Kidney epithelial cell (primary cell): ENCODE data around the gene VWA1. TPM values are rescaled to one million over a fixed set of nuclear protein-coding genes. Genes with fewer than 3 reads are reported as not detected.
A peak's percentile ranks its signal among the peaks of the same experiment; 100 is the strongest.
"Not testable (repeated sequence)": the region's sequence is repeated elsewhere in the genome, so short reads cannot be mapped to it uniquely, and the experiment has no call there.

Source experiments
- DNase-seq: peaks from one replicate; pipeline ENCODE4 v3.0.0-alpha.2; 2010; ENCODE audit warnings: low read depth
- H3K27me3 ChIP-seq: 2 replicates; pipeline ENCODE4 v1.6.0; 2011; ENCODE audit warnings: low read length; ENCODE audit not compliant: control insufficient read depth, insufficient read depth
- H3K36me3 ChIP-seq: 2 replicates; pipeline ENCODE4 v1.5.1; 2011; ENCODE audit warnings: low read length; ENCODE audit not compliant: control insufficient read depth, insufficient read depth
- H3K4me3 ChIP-seq: 2 replicates; pipeline ENCODE4 v1.5.1; 2011; ENCODE audit warnings: low read depth, mild to moderate bottlenecking, control low read depth, low read length
- total RNA-seq: library from RNA; depleted of rRNA; stranded (reverse); fragments of >200 nt; gene quantifications from 2 replicates; pipeline ENCODE4 v1.2.3, GENCODE V29; 2015
- TF ChIP-seq, protein P1 (sequence below): IDR thresholded peaks from 2 replicates; pipeline ENCODE4 v1.5.1; 2011; ENCODE audit warnings: mild to moderate bottlenecking, moderate library complexity, low read length, control low read depth, inconsistent platforms; ENCODE audit not compliant: insufficient read depth, poor library complexity, severe bottlenecking

Gene VWA1
- total RNA-seq, 1 donor from 2014 or later: 27.6 TPM

DNA sequence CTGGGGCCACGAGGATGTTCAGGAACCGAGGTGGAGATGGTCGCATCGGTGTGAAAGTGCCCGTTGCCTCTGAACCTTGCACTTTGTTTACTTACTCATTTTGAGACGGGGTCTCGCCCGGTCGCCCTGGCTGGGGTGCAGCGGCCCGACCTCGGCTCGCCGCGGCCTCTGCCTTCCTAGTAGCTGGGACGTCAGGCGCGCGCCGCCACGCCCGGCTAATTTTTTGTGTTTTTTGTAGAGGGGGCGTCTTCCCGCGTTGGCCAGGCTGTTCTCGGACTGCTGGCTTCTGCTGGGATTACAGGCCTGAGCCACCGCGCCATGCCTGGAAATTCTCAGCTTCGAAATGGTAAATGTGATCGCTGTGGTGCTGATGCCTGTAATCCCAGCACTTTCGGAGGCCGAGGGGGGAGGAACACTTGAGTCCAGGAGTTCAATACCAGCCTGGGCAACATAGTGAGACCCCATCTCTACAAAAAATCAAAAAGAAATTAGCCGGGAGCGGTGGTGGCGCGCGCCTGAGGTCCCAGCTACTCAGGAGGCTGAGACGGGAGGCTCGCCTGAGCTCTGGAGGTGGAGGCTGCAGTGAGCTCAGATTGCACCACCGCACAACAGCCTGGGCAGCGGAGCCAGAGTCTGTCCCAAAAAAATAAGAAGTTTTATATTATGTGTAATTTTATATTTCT, 27.7 kb upstream of the VWA1 start:
- TF ChIP-seq, protein P1, sequence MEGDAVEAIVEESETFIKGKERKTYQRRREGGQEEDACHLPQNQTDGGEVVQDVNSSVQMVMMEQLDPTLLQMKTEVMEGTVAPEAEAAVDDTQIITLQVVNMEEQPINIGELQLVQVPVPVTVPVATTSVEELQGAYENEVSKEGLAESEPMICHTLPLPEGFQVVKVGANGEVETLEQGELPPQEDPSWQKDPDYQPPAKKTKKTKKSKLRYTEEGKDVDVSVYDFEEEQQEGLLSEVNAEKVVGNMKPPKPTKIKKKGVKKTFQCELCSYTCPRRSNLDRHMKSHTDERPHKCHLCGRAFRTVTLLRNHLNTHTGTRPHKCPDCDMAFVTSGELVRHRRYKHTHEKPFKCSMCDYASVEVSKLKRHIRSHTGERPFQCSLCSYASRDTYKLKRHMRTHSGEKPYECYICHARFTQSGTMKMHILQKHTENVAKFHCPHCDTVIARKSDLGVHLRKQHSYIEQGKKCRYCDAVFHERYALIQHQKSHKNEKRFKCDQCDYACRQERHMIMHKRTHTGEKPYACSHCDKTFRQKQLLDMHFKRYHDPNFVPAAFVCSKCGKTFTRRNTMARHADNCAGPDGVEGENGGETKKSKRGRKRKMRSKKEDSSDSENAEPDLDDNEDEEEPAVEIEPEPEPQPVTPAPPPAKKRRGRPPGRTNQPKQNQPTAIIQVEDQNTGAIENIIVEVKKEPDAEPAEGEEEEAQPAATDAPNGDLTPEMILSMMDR: no peak
- Histone ChIP-seq H3K27me3 (no peaks in the 10 kb centered on the region), H3K4me3 (peak overlapping the region; percentile 86), H3K36me3 (peaks cover 2% of the 10 kb centered on the region)
- DNase-seq: no peak

- H3K4me3 ChIP-seq, H3K36me3 ChIP-seq, DNase-seq, H3K27me3 ChIP-seq: not testable (repeated sequence)
Measured at GRCh38 chr1:1410238-1410637, 25.3 kb upstream of the VWA1 start.

DNA sequence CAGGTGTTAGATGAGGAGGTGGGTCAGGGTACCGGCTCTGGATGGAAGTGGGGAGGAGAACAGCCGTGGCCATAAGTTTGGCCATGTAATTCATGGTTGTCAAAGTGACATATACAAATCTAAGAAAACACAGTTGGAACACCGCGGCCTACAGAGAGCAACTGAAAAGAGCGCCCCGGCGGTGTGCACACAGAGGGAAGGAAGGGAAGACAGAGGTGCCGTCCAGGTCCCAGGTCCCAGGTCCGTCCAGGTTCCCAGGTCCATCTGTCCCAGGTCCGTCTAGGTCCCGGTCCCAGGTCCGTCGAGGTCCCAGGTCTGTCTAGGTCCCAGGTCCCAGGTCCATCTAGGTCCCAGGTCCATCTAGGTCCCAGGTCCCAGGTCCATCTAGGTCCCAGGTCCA, 23.9 kb upstream of the VWA1 start:
- Histone ChIP-seq H3K4me3 (no peak overlapping the region), H3K36me3 (no peaks in the 10 kb centered on the region), H3K27me3 (no peaks in the 10 kb centered on the region)
- TF ChIP-seq, protein P1: no peak
- DNase-seq: no peak

DNA sequence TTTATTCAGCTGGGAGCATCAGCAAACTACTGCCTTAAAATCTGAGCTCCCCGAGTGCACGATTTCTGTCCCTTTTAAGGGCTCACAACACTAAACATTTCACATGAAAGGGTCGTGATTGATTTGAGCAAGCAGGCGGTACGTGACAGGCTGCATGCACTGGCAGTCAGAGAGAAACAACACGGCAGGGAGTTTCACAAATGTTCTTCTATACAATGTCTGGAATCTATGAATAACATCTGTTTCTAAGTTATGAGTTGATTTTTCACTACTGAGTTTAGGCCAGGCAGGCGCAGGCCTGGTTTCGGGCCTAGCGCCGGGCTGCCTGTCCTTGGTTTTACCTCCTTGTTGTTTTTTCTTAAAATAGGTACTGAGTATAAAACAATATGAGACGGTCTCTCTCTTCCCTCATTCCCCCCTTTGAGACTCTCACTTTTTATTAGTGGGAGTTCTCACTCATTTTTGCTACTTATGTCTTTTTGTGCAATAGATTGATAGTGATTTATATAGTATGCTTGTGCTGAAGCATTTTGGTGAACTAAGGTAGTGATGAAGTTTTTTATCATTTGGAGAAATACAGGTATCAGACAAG, 23.1 kb upstream of the VWA1 start:
- not testable (repeated sequence) for H3K36me3 ChIP-seq, H3K4me3 ChIP-seq, H3K27me3 ChIP-seq

DNA sequence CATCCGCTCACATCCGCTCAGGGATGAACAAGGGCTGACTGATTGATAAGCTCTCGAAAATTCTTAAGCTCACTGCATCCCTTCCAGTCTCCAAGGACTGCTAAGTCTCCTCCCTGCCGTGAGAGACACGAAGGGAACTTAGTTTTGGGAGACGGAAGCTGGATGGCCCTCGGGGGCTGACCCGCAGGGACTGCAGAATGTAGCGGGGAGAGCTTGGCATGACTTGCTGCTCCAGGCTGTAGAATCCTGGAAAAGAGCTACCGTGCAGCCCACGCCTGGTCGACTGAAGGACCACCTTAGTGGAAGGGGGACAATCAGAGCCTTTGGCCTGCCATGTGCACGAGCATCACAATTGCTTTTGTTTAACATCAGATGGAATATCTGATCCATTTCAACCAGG, 19.7 kb upstream of the VWA1 start:
- Histone ChIP-seq H3K4me3 (no peak overlapping the region), H3K27me3 (peaks cover 2% of the 10 kb centered on the region), H3K36me3 (no peaks in the 10 kb centered on the region)
- TF ChIP-seq, protein P1: no peak
- DNase-seq: no peak

More for the DNA sequence above, 23.1 kb upstream of the VWA1 start:
- DNase-seq: not testable (repeated sequence)

- not testable (repeated sequence) for H3K4me3 ChIP-seq, H3K27me3 ChIP-seq, H3K36me3 ChIP-seq, DNase-seq
Measured at GRCh38 chr1:1417396-1417795, 18.1 kb upstream of the VWA1 start.

DNA sequence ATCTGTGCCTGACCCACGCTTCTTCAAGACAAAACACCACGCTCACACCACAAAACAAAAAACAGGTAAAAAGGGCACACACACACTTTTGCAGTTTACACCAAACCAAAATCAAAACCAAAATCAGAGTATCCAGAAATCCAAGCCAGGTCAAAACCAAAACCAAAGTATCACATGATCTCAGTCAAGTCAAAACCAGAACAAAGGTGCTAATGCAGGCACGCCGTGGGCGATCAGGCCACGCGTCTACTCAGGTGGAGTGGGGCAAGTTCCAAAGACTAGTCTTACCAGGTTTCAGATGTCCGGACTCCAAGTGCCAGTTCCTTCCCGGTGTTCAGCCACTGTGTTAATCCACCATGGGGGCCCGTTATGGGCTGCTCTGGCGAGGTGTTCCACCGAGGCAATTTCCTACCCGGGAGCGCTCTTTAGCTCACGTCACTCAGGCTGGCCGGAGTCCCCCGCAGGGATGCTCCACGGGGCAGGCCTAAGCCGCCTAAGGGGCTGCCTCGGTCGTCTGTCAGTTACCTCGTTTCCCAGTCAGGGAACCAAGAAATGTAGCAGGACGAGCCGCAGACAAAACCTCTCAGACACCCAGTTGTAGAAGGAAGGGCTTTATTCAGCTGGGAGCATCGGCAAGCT, 17.5 kb upstream of the VWA1 start:
- not testable (repeated sequence) for H3K27me3 ChIP-seq, DNase-seq, H3K4me3 ChIP-seq, H3K36me3 ChIP-seq
